ENCODE results near the gene HDGF.

DNA sequence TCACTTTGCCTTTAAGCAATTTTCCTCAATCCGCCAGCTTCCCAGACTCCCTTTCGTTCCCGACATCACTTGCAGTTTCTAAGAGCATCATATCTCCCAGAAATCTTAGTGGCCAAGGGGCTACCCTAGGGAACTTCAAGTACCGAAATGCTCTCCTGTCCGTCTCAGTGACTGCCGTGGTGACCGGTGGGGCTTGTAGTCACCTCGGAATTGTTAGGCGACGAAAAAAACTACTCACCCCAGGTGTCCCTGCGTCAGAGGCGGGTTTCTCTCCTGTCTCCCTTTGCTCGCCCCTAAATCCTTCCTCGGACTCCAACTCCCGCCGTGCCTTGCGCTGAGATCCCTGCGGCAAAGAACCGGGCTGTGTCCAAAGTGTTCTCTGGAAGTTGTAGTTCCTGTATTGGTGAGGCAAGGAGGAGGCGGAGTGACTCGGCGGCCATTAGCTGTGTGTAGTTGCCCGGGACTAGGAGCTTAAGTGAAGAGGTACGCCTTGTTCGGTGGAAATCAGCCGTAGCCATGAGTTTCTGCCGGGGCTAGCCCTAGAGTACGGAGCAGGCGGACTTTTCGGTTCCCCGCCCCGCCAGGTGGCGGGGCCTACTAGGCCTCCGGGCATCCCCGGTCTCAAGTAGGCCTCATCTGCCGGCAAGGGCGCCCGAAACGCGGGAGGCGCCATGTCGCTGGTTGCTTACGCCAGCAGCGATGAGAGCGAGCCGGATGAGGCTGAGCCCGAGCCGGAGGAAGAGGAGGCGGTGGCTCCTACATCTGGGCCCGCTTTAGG is 15.8 kb upstream of the HDGF start, which contains the start of gene PRCC:
- TF ChIP-seq, protein P1, sequence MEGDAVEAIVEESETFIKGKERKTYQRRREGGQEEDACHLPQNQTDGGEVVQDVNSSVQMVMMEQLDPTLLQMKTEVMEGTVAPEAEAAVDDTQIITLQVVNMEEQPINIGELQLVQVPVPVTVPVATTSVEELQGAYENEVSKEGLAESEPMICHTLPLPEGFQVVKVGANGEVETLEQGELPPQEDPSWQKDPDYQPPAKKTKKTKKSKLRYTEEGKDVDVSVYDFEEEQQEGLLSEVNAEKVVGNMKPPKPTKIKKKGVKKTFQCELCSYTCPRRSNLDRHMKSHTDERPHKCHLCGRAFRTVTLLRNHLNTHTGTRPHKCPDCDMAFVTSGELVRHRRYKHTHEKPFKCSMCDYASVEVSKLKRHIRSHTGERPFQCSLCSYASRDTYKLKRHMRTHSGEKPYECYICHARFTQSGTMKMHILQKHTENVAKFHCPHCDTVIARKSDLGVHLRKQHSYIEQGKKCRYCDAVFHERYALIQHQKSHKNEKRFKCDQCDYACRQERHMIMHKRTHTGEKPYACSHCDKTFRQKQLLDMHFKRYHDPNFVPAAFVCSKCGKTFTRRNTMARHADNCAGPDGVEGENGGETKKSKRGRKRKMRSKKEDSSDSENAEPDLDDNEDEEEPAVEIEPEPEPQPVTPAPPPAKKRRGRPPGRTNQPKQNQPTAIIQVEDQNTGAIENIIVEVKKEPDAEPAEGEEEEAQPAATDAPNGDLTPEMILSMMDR (IDR thresholded peaks at IDR 0.05; ENCODE audit: low read depth, low read length, poor library complexity, severe bottlenecking) = no peak
- no peak for TF ChIP-seq EZH2phosphoT487 (IDR thresholded peaks at IDR 0.05; ENCODE audit: borderline replicate concordance, low read length)
